ENCODE data around the gene FNDC3B.

- TF ChIP-seq EP300 (IDR thresholded peaks at IDR 0.05) (no peak), POLR2A (IDR thresholded peaks at IDR 0.05; ENCODE audit: low read length) (no peak), USF2 (IDR thresholded peaks at IDR 0.05) (no peak), HOXB5 (CRISPR knock-in tag; IDR thresholded peaks at IDR 0.05) (no peak), RFX5 (IDR thresholded peaks at IDR 0.05) (no peak), CEBPB (IDR thresholded peaks at IDR 0.05) (no peak), ZFP36 (IDR thresholded peaks at IDR 0.05; ENCODE audit: borderline replicate concordance, partially characterized antibody) (no peak)
- TF ChIP-seq, protein P1, sequence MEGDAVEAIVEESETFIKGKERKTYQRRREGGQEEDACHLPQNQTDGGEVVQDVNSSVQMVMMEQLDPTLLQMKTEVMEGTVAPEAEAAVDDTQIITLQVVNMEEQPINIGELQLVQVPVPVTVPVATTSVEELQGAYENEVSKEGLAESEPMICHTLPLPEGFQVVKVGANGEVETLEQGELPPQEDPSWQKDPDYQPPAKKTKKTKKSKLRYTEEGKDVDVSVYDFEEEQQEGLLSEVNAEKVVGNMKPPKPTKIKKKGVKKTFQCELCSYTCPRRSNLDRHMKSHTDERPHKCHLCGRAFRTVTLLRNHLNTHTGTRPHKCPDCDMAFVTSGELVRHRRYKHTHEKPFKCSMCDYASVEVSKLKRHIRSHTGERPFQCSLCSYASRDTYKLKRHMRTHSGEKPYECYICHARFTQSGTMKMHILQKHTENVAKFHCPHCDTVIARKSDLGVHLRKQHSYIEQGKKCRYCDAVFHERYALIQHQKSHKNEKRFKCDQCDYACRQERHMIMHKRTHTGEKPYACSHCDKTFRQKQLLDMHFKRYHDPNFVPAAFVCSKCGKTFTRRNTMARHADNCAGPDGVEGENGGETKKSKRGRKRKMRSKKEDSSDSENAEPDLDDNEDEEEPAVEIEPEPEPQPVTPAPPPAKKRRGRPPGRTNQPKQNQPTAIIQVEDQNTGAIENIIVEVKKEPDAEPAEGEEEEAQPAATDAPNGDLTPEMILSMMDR (IDR thresholded peaks at IDR 0.05) = no peak
- TF ChIP-seq, protein P2, sequence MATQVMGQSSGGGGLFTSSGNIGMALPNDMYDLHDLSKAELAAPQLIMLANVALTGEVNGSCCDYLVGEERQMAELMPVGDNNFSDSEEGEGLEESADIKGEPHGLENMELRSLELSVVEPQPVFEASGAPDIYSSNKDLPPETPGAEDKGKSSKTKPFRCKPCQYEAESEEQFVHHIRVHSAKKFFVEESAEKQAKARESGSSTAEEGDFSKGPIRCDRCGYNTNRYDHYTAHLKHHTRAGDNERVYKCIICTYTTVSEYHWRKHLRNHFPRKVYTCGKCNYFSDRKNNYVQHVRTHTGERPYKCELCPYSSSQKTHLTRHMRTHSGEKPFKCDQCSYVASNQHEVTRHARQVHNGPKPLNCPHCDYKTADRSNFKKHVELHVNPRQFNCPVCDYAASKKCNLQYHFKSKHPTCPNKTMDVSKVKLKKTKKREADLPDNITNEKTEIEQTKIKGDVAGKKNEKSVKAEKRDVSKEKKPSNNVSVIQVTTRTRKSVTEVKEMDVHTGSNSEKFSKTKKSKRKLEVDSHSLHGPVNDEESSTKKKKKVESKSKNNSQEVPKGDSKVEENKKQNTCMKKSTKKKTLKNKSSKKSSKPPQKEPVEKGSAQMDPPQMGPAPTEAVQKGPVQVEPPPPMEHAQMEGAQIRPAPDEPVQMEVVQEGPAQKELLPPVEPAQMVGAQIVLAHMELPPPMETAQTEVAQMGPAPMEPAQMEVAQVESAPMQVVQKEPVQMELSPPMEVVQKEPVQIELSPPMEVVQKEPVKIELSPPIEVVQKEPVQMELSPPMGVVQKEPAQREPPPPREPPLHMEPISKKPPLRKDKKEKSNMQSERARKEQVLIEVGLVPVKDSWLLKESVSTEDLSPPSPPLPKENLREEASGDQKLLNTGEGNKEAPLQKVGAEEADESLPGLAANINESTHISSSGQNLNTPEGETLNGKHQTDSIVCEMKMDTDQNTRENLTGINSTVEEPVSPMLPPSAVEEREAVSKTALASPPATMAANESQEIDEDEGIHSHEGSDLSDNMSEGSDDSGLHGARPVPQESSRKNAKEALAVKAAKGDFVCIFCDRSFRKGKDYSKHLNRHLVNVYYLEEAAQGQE (IDR thresholded peaks at IDR 0.05) = no peak
- TF ChIP-seq, protein P3, sequence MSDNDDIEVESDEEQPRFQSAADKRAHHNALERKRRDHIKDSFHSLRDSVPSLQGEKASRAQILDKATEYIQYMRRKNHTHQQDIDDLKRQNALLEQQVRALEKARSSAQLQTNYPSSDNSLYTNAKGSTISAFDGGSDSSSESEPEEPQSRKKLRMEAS (IDR thresholded peaks at IDR 0.05) = no peak
Measured at GRCh38 chr3:172303181-172303580, 263.8 kb downstream of the FNDC3B start.

All from A549 (cell line).